Measurements from ENCODE around the gene DNAL4. TPM values are rescaled to one million over a fixed set of nuclear protein-coding genes. Genes with fewer than 3 reads are reported as not detected.

Gene DNAL4
- total and polyA plus RNA-seq, 2 donors (not counting 3 experiments of a cell fraction or from before 2014, with no cell fraction given), result 12.9 to 22.7 TPM

DNA sequence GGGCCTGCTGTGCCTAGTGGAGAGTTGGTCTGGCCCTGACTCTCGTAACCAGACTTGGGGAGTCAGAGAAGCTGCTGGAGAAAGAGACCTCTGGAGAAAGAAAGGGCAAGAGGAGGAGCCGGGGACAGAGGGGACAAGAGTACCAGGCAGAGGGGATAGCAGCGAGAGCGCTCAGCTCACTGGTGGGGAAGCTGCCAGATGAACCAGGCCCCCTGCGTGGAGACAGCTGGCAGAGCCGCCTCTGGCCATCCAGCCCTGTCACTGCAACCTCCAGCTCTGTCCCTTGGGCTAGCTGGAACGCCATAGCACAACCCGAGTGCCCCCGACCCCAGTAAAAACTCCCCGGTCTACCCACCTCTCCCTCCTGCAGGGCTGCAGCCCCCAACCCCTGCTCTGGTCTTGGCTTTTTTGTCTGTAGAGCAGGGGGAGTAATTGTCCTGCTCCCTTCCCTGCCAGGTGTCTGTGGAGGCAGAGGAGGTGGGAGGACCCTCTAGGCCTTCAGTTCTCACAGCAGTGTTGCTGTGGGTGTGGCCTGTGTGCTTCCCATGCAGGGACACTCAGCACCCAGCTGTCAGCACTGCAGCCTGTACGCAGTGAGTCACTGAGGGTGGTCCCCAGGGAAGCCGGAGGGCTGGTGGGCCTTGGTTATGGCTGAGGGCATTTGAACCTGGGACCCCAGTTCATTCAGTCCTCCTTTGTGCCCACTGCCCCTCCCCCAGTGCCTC lies 33.3 kb downstream of the DNAL4 start:
- no peak overlapping the region for H3K27ac ChIP-seq (ENCODE audit: insufficient read depth, low read depth, low read length)
- H3K4me2 ChIP-seq (ENCODE audit: insufficient read depth, low read length), result no peak overlapping the region
- H3K9me1 ChIP-seq (replicated peaks; ENCODE audit: control insufficient read depth, extremely low read depth, insufficient read depth, low read length), result no peaks in the 10 kb centered on the region
- TF ChIP-seq EZH2 (IDR thresholded peaks at IDR 0.05; ENCODE audit: borderline replicate concordance, low read depth, low read length, severe bottlenecking), result no peak
- TF ChIP-seq, protein P1, sequence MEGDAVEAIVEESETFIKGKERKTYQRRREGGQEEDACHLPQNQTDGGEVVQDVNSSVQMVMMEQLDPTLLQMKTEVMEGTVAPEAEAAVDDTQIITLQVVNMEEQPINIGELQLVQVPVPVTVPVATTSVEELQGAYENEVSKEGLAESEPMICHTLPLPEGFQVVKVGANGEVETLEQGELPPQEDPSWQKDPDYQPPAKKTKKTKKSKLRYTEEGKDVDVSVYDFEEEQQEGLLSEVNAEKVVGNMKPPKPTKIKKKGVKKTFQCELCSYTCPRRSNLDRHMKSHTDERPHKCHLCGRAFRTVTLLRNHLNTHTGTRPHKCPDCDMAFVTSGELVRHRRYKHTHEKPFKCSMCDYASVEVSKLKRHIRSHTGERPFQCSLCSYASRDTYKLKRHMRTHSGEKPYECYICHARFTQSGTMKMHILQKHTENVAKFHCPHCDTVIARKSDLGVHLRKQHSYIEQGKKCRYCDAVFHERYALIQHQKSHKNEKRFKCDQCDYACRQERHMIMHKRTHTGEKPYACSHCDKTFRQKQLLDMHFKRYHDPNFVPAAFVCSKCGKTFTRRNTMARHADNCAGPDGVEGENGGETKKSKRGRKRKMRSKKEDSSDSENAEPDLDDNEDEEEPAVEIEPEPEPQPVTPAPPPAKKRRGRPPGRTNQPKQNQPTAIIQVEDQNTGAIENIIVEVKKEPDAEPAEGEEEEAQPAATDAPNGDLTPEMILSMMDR (IDR thresholded peaks at IDR 0.05; ENCODE audit: extremely low read depth in 1 of 2, insufficient read depth in 1 of 2, low read depth in 1 of 2, low read length in 2 of 2), result no peak
- TF ChIP-seq POLR2AphosphoS5 (IDR thresholded peaks at IDR 0.05; ENCODE audit: insufficient read depth, low read depth, low read length), result no peak
- TF ChIP-seq JUN (IDR thresholded peaks at IDR 0.05; ENCODE audit: borderline replicate concordance, insufficient read depth, insufficient read length, low read depth), result no peak
- no peak for TF ChIP-seq FOS (IDR thresholded peaks at IDR 0.05; ENCODE audit: borderline replicate concordance, insufficient read depth, low read length)
- no peaks in the 10 kb centered on the region for H4K20me1 ChIP-seq (replicated peaks; ENCODE audit: control insufficient read depth, extremely low read depth, insufficient read depth, low read length)
- POLR2A ChIA-PET, result no interaction called here
- no peak overlapping the region for H3K4me3 ChIP-seq (replicated peaks in 1 of 3; ENCODE audit: insufficient read depth in 1 of 3, low read depth in 1 of 3, low read length in 3 of 3)
- no peak overlapping the region for H3K9ac ChIP-seq (replicated peaks; ENCODE audit: extremely low read depth, insufficient read depth, low read length)
- no peaks in the 10 kb centered on the region for H3K79me2 ChIP-seq (ENCODE audit: control insufficient read depth, insufficient read depth, low read length)
- no peaks in the 10 kb centered on the region for H3K9me3 ChIP-seq (replicated peaks; ENCODE audit: control insufficient read depth, insufficient read depth, low read length)
- FAIRE-seq, result no peak
- H2AFZ ChIP-seq (ENCODE audit: low read depth, low read length), result no peak overlapping the region
- H3K27me3 ChIP-seq (ENCODE audit: control insufficient read depth in 2 of 2, insufficient read depth in 2 of 2, low read length in 2 of 2), result no peaks in the 10 kb centered on the region
- dilution Hi-C loops (cut with MboI; ENCODE audit: extremely low pct_ligation_motif_present, low sequenced_read_pairs), result no loop called here
- no peaks in the 10 kb centered on the region for H3K36me3 ChIP-seq (ENCODE audit: control insufficient read depth in 2 of 2, extremely low read depth in 1 of 2, insufficient read depth in 2 of 2, low read length in 2 of 2)
- H3K4me1 ChIP-seq (ENCODE audit: control insufficient read depth, extremely low read depth, insufficient read depth, low read length), result peaks cover 10% of the 10 kb centered on the region
- CTCF ChIA-PET, result interaction anchor here (3.7 kb wide), 1 partner anchor 8 kb away, joined by 29 read pairs; no protein-coding TSS in a partner anchor
- intact Hi-C loops (cut with micrococcal nuclease), result no loop called here
- BruUV-seq (replicated peaks), result no TSS peak
- no peak for DNase-seq (ENCODE audit: low read depth, low spot score)
